ENCODE data around the gene DSCAM.
A peak's percentile ranks its signal among the peaks of the same experiment; 100 is the strongest.

DSCAM gene

DNA sequence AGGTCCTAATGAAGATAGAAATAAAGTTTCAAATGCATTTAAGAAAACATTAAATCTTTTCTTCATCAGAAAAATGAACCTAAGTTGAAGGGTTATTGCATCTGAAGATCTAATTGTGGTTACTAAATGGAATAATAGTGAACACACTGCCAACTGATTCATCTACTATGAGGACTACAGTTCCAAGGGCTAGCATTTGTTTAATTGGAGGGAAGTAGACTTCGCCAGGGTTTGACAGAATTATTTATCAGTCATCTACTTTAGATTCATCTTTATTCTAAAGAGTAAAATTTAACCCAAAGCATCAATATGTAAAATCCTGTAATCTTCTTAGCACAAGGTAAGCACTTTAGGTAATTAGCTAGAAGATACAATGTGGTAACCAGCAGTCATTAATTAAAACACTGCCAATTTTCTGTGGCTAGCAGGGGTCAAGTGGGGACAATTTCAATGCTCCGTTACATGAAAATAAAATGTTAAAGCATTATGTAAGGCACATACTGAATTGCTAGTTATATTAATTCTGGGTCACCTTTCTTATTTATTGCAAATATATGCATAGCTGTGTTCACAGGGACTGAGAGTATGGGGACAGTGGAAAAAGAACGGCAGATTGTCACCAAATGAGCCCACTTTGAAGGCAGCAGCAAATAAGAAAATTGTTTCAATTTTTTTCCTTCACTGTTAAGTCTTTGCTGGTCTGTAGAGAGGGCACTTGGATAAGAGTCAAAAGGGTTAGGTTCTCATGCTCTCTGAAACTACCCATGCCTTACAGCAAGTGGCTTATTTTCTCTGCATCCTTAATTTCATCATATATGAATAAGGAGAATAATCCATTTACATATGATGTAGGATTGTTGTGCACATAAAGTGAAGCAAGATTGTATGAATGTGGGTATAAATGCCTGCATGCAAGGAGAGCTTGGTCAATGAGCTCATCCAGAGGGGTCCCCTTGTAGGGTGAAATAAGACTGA is 563.8 kb downstream of the DSCAM start:
- no peak overlapping the region for H3K27ac ChIP-seq
- DNase-seq (ENCODE audit: low read depth, low spot score): no peak

DNA sequence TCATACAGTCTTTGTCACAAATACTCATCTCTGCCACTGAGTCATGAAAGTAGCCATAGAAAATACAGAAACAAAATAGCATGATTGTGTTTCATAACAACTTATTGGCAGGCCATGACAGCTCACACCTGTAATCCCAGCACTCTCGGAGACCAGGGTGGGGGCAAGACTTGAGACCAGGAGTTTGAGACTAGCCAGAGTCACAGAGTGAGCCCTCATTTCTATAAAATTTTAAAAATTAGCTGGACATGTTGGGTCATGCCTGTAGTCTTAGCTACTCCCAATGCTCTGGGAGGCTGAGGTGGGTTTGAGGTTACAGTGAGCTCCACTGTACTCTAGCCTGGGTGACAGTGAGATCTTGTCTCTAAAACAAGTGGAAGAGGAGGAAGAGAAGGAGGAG is 568.6 kb downstream of the DSCAM start:
- DNase-seq (ENCODE audit: low read depth, low spot score): peak; percentile 40
- H3K27ac ChIP-seq: peak overlapping the region; percentile 44

DNA sequence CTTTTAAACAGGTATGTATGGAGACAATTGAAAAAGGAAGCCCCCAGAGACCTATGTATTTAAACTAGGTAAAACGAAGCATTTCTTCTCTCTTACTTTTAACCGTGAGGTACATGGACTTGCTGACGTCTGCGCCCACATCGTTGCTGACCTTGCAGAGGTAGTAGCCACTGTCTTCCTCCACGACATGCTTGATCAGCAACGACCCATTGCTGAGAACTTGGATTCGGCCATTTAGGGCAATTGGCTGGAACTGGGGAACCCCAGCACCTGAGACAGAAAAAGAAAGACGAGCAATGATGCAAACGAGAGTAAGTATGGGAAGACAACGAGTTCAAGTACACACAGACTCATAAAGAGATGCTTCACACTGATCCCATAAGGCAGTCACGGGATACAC is 571.0 kb downstream of the DSCAM start:
- no peak for DNase-seq (ENCODE audit: low read depth, low spot score)
- H3K27ac ChIP-seq: no peak overlapping the region

DNA sequence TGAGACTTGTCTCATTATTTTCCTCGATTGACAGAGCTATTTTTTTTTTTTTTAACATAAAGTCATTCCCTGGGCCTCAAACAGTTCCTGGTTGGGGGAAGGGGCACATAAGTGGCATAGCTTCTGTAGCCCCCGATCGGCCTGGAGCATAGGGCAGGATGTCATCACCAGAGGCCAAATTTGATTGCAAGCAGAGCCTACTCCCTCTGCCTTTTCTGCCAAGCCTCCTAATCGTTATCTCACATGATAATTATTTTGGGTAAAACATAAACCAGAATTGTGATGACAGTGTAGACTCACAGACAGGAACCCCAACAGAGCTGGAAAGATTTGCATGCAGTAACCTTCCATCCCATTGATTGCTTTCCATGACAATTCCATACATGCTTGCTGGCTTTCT is 574.9 kb downstream of the DSCAM start:
- H3K27ac ChIP-seq: no peak overlapping the region
- no peak for DNase-seq (ENCODE audit: low read depth, low spot score)

DNA sequence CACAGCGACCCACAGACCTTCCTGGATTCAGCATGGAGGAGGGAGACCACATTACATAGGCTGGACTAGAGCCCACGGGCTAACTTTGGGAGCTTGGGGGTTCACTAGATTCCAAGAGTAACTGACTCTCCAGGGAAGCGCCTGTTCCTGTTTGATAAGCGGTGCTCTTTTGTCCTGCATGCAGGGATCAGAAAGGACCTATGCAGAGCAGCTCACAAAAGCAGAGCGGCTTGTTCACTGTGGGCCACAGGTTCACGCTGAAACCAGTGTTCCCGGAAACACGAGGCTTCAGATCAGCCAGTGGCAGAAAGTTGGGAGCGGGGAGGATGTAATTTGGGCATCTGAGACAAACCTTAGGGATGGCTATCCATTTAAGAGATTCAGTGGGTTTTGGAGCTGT is 575.8 kb downstream of the DSCAM start:
- no peak overlapping the region for H3K27ac ChIP-seq
- DNase-seq (ENCODE audit: low read depth, low spot score): no peak

DNA sequence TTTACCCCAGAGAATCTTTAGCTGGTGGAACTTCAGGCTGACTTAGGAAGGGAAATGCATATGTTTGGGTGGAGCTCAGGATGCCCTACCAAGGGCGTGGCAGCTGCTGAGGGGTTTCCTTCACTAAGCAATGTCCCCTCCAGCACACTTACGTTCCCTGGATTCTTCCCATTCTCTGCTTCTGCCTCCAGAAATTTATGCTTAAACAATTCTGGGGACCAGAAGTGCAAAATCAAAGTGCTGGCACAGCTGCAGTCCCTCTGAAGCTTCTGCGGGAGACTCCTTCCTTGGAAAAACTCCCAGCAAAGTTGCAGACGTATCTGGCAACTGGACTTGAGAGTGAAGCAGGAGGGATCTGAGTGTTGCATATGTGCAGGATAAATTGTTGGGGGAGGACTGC is 576.9 kb downstream of the DSCAM start:
- no peak overlapping the region for H3K27ac ChIP-seq
- DNase-seq (ENCODE audit: low read depth, low spot score): no peak

DNA sequence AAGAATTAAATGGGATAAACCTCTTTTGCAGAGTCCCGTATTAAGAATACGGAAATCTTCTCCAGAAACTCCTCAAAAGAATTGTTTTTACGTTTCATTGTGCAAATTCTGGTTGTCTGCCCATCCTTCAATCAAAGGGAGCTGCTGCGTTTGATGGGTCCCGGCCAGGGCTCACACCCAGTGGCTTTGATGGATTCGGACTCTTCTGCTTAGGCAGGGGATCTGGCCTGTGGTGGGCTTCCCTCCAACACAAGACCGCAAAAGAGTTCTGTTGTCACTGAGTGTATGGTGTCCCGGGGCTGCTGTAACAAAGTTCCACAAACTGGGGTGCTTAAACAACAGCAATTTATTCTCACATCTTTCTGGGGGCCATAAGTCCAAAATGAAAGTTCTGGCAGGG is 577.7 kb downstream of the DSCAM start:
- no peak overlapping the region for H3K27ac ChIP-seq
- no peak for DNase-seq (ENCODE audit: low read depth, low spot score)

DNA sequence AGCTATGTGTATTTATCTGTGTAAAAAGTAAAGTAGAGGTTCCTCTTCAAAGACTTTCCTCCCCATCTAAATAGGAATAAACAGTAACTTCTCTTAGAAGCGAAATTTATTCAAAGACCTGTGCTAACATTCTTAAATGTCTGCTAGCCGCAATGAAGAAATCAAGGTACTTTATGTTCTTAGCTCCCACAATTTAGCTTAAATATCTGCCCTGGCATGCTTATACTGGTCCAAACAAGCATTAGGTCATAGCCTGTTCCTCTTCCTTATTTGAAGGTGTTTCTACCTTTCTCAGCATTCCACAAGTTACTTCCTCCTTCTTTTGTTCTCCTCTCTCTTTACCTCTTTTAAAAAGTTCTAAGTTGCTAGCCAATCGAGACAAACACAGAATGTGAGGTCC is 588.5 kb downstream of the DSCAM start:
- peak overlapping the region; percentile 80 for H3K27ac ChIP-seq
- DNase-seq (ENCODE audit: low read depth, low spot score): peak; percentile 37

DNA sequence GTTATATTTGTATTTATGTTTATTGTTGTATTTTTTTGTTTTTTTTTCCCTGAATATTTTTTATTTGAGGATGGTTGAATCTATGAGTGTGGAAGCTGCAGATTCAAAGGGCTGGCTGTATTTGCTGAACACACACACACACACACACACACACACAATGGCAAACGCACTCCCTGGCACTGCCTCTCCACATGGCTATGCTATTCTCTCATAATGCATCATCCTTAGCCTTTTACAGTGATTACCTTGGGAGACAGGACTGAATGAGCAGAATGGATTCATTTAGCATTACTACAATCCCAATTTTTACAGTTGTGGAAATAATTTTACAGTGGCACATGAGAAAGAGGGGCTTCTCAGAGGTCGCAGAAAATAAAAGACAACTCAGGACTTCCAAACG is 589.6 kb downstream of the DSCAM start:
- peak; percentile 29 for DNase-seq (ENCODE audit: low read depth, low spot score)
- peak overlapping the region; percentile 80 for H3K27ac ChIP-seq

DNA sequence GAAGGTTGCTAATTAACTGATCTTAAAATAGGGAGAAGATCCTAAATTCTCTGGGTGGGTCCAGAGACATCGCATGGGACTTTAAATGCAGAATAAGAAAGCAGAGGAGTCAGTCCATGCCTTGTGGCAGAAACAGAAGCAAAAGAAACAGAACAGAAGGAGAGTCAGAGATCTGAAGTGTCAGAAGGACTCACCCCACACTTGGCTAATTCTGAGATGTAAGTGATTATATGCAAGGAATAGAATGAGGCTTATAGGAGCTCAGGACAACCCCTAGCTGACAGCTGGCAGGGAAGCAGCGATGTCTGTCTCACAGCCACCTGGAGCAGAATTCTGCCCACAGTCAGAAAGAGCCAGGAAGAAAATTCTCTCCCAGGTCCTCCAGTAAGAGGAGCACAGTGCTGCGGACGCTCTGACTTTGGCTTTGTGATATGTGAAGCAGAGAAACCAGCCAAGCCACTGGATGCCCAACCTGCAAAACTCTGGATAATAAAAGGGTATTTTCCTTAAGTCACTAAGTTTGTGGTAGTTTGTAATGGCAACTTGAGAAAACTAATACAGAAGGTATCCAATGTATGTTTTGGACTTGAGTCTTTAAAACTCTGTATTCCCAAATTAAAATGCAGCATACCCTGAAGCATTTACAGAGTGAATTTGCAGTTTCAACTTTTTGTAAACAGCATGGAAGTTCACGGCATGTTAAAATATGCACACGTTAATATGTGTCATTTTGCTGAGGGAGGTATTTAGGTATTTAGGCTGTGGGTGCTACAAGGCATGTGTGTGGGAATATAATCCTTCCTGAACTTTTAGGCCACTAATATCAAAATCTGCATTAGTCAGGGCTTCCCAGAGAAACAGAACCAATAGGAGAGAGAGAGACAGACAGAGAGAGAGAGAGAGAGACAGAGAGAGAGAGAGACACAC is 591.2 kb downstream of the DSCAM start:
- H3K27ac ChIP-seq: peak overlapping the region; percentile 20
- DNase-seq (ENCODE audit: low read depth, low spot score): no peak

DNA sequence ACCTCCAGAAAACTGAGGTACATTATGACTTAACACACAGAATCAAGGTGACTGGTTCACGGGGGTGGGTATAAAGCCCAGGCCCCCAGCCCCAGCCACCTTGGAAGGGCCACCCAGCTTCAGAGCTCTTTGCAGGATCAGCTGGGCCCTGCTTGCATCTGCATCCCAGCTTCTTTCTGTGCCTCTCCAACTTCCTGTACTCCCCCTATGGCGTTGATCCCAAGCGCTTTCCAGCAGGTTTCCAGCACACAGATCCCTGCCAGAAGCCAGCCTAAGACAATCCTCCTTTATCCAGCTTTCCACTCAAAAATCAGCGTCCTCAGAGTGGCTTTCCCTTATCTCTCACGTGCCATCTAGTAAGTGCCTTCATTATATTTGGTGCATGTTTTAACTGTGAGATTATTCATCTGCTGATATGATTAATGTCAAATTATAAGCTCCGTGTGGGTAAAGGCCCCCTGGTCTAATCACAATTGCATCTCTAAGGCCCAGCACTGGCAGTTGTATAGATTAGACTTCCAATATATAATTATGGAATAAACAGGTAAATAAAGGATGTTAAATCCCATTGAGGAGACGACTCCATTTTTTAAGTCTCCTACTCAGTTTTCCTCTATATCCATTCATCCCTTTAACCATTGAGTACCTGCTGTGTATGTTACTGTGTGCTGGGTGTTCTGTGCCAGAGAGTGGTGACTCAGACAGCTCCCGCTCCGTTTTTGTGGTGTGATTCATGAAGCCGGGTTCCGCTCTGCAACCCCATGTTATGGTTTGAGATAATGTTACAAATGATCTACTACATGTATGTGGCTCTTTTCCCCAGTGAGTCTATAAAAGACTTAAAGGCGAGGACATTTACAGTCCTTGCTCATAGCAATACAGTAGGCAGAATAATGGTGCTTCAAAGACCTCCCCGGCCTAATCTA is 592.2 kb downstream of the DSCAM start:
- peak overlapping the region; percentile 20 for H3K27ac ChIP-seq
- peak; percentile 69 for DNase-seq (ENCODE audit: low read depth, low spot score)

DNA sequence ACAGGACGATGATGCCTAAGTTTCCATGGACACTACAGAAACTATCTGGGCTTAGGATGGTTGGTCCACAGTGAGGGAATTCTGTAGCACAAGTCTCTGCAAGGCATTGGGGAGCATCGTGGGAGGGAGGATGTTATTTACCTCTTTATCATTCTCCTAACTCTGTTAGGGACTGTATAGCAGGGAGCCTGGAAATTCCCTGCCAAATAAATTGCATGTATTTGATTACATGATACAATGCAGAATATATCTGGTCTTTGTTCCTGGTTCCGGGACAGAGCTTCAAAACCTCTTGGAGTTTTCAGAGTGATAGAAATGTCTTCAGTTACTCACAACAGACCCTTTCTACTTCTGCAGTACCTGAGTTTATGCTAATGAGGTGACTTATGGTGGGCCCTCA is 593.8 kb downstream of the DSCAM start:
- DNase-seq (ENCODE audit: low read depth, low spot score): no peak
- H3K27ac ChIP-seq: no peak overlapping the region

DNA sequence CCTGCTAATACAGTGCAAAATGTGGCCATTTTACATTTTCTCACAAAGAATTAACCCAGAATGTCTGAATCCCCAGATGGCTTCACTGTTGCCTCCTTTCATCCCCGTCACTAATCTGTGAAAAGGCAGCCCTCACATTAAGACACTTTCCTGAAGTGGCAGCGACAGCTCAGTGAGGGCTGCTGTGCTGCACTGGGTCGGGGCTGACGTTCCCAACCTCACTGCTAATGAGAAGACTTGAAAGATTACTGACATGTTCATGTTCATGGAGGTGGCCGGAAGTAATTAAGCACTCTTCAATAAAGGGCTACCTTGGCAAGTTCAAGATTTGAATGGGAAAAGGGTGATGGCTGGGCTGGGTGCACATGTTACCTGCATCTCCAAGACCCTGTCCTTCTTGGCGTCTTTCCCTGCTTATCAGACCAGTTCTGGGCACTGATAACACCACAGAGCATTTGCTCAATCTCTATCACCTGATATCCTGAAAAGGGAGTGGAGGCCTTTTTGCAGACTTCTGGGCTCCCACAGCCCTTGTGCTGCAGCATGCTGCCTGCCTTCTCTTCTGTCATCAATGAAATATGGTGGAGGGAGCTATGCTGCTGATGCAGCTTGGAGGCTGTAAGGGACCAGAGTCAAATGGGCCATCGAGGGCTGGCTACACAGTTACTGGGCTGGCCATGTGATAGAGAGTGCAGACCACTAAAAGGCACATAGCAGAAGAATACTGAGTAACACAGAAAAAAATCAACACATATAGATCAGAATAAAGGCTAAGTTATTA is 596.3 kb downstream of the DSCAM start:
- H3K27ac ChIP-seq: no peak overlapping the region
- DNase-seq (ENCODE audit: low read depth, low spot score): no peak

DNA sequence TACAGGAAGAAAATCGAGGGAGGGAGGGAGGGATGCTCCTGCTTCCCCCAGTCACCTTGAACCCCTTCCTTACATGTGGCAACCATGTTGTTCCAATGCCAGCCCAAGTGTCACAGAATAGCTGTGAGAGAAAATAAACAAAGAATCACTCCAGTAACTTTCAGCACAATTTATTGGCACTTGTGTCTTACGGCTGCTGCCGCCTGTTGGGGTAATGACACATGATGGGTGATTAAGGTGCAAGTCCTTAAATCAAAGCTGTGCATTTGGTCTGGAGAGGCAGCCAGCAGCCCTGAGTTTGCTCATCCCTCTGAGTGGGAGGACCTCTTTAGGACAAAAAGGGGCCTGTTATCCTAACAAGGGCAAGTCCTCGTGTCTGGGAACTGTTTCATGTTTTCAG is 602.0 kb downstream of the DSCAM start:
- DNase-seq (ENCODE audit: low read depth, low spot score): no peak
- no peak overlapping the region for H3K27ac ChIP-seq

DNA sequence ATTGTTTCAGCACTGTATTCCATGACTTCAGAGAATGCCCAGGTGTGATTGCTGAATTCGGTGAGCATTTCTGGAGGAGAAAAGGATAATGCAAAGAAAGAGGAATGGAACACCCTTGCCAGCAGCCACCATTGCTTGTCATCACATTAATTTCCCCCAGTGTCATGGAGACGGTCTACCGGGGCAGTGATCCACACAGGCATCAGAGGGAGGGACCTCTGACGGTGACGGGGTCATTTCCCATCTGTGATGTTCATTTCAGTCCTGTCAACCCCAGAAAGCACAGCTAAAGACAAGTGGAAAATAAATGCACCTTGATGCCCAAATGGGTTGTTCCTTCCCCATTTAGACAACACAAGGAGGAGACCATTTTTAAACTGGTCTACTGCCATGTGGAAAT is 603.3 kb downstream of the DSCAM start:
- no peak overlapping the region for H3K27ac ChIP-seq
- no peak for DNase-seq (ENCODE audit: low read depth, low spot score)

DNA sequence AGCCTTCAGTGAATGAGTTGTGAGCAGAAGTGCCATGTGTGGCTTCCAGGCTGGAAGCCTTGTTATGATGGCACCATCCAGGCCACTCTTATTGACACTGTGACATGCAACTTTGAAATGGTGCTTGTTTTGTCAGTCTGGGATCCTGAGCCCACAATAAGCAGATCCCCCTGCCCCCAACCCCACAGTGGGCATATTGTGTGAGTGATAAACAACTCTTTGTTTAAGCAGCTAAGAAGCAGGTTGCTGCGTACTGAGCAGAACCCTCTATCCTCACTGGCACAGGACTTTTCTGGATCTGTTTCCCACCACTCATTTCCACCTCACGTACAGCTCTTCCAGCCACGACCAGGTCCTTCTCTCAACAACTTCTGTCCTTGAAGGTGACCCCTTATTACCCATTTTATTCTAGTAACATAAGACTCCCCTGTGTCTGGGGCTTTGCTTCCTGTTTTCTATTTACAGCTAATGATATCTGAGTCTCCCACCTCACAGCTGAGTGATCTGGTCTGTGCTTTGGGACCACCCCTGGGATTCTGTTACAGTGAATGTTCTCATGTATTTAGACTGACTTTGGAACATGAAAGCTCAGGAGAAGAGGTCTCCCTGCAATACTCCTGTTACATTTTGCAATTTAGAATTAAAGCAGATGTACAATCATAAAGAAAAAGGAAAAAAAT is 604.2 kb downstream of the DSCAM start:
- DNase-seq (ENCODE audit: low read depth, low spot score): no peak
- no peak overlapping the region for H3K27ac ChIP-seq

DNA sequence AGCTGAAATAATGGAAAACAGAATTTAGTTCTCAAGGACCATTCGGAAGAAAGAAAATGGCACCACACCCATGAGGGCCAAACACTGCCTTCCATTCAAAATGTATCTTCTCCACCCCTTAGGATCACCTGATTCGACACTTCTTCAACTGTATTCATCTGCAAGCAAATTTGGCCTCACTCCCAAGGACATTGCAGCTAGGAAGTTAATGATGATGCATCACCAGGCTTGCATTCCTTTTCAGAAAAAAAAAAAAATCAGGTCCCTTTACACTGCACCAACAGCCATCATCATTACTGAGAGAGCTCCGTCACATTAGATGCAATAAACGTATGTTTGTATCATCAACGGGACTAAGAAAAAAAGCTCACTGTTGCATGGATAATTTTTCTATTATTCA is 611.4 kb downstream of the DSCAM start:
- no peak overlapping the region for H3K27ac ChIP-seq
- no peak for DNase-seq (ENCODE audit: low read depth, low spot score)

DNA sequence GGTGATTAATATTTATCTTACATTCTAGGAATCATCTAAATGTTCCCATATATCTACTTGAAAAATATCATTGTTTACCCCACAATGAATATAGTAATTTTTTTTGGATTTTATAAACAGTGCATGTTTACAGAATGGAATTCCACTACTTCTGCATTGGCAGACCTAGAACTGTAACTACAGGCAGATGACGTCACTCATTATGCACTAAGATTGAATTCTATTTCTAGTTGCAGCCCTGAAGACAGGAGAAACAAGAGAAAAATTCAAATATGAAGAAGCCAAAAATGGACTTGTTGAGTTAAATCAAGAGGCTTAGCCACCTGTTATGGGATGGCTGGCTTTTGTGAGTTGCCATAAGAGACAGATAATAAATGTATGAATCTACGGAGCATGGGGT is 615.0 kb downstream of the DSCAM start:
- H3K27ac ChIP-seq: no peak overlapping the region
- no peak for DNase-seq (ENCODE audit: low read depth, low spot score)

DNA sequence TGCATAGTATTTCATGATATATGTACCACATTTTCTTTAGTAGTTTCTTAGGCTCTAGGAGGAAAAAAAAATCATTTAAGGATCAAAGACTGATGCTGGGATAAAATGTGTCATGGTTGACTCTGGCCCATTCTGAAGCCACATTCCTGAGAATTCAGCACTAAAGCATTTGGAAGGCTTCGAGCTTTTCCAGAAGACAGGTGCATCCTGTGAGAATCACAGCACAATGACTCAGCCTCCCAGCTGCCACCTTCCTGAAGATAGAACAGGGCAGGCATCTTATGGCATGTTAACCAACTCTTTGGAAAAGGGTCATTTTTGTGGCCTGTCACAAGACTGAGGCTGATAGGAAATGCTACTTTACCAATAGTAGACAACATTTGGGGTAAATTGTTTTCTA is 619.9 kb downstream of the DSCAM start:
- DNase-seq (ENCODE audit: low read depth, low spot score): no peak
- no peak overlapping the region for H3K27ac ChIP-seq
